B cell (primary cell): ENCODE results near the gene TRMU.

Experiments
- CTCF ChIP-seq: fragments of 200-600 bp; IDR thresholded peaks from one replicate; pipeline ENCODE4 v1.8.0; 2022; ENCODE audit warnings: antibody characterized with exemption, mild to moderate bottlenecking
- EZH2 ChIP-seq: IDR thresholded peaks from 2 replicates; pipeline ENCODE4 v1.6.1; 2012; ENCODE audit warnings: borderline replicate concordance, low read depth, mild to moderate bottlenecking, moderate library complexity, low read length; ENCODE audit not compliant: insufficient read depth, poor library complexity, severe bottlenecking

DNA sequence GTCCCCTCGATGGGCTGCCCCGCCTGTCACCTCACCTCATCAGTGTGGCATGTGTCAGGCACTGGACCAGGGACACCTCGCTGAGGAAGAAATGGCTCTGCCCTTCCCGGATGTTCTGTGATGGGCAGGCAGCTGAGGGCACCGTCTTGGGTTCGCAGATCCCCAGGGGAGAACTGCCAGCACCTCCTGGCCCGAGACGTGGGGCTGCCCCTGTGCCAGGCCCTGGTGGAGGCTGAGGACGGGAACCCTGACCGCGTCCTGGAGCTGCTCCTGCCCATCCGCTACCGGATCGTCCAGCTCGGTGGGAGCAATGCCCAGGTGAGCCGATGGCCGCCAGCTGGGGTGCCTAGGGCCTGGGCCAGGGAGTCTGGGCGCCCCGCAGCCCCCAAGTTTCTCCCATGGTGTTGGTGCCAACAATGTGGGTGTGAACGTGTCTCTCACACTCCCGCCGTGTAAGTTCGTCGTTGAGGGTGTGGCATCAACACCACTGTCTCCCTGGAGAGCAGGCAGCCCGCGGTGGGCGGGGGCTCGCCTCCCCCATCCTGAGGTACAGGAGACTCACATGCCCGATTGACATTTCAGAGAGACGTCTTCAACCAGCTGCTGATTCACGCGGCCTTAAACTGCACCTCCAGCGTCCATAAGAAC is 46.1 kb upstream of the TRMU start:
- TF ChIP-seq CTCF (no peak), EZH2 (no peak)
